Sigmoid colon (tissue), 7 donors: ENCODE measurements around the gene NOS1AP. TPM values are rescaled to one million over a fixed set of nuclear protein-coding genes. Genes with fewer than 3 reads are reported as not detected.

Source experiments
- DNase-seq: peaks from one replicate; pipeline ENCODE4 v3.0.0-alpha.2; 2019
- H3K27ac ChIP-seq, 4 donors: fragments of 200-600 bp; sonication (generic); one replicate each; pipeline ENCODE4 v1.5.1; 2016 to 2019; ENCODE audit warnings: mild to moderate bottlenecking in 1 of 4
- H3K27me3 ChIP-seq, 3 donors: fragments of 200-600 bp; sonication (generic); one replicate each; pipeline ENCODE4 v1.5.1; 2019; ENCODE audit warnings: mild to moderate bottlenecking in 1 of 3
- H3K36me3 ChIP-seq, 4 donors: fragments of 200-600 bp; sonication (generic); one replicate each; pipeline ENCODE4 v1.5.1; 2016 to 2019
- H3K4me1 ChIP-seq, 4 donors: fragments of 200-600 bp; sonication (generic); one replicate each; pipeline ENCODE4 v1.5.1; 2017 to 2019
- H3K4me3 ChIP-seq, 4 donors: fragments of 200-600 bp; sonication (generic); one replicate each; pipeline ENCODE4 v1.5.1; 2017 to 2019; ENCODE audit warnings: mild to moderate bottlenecking in 2 of 4, moderate library complexity in 1 of 4
- H3K9me3 ChIP-seq, 4 donors: fragments of 200-600 bp in 3 of 4; sonication (generic) in 3 of 4; one replicate each; pipeline versions ENCODE4 v1.5.1 to v1.6.1; 2013 to 2019
- EP300 ChIP-seq, 4 donors: sonication (generic); formaldehyde crosslinking; IDR thresholded peaks; one replicate each; pipeline ENCODE4 v1.6.1; 2017; ENCODE audit warnings: antibody characterized with exemption in 4 of 4
- POLR2A ChIP-seq, 2 donors: fragments of 450-650 bp; IDR thresholded peaks; one replicate each; pipeline ENCODE4 v1.6.1; 2016; ENCODE audit warnings: antibody characterized with exemption in 2 of 2, mild to moderate bottlenecking in 2 of 2, moderate library complexity in 2 of 2
- POLR2AphosphoS5 ChIP-seq, 4 donors: sonication (generic); formaldehyde crosslinking; IDR thresholded peaks; one replicate each; pipeline ENCODE4 v1.6.1; 2017; ENCODE audit warnings: antibody characterized with exemption in 4 of 4
- WGBS, 2 donors: extraction: QIAGEN DNeasy Blood & Tissue Kit; methylation state at CpG; one replicate each; pipeline ENCODE4 v1.1.7; 2013; 5-methylcytosine and 5-hydroxymethylcytosine counted together
- intact Hi-C: fragments of 100-400 bp; cut with DNase I; formaldehyde crosslinking; loops from one replicate; pipeline ENCODE4 v1.15.1; 2023
- polyA plus RNA-seq, 3 donors: library from polyadenylated mRNA; stranded (reverse); fragments of 200-250 nt; gene quantifications; one replicate each; pipeline ENCODE4 v1.2.3, GENCODE V29; 2013
- total RNA-seq, 4 donors: library from RNA; depleted of rRNA; stranded (reverse); fragments of >200 nt; gene quantifications; one replicate each; pipeline ENCODE4 v1.1.0, GENCODE V29; 2016
- TF ChIP-seq, protein P1 (sequence below), 4 experiments: fragments of 450-650 bp in 3 of 4; fragments of 200-600 bp in 1 of 4; IDR thresholded peaks; one replicate each; pipeline ENCODE4 v1.5.1; 2016 to 2019; ENCODE audit warnings: antibody characterized with exemption in 4 of 4, mild to moderate bottlenecking in 3 of 4, moderate library complexity in 2 of 4
- donor health status: healthy with polysubstance abuse.
- donor health status: Bipolar disorder and iron deficiency.
- donor health status: healthy.

NOS1AP gene
- total and polyA plus RNA-seq, 7 donors, result 1.2 to 11.9 (median 4.6) TPM

DNA sequence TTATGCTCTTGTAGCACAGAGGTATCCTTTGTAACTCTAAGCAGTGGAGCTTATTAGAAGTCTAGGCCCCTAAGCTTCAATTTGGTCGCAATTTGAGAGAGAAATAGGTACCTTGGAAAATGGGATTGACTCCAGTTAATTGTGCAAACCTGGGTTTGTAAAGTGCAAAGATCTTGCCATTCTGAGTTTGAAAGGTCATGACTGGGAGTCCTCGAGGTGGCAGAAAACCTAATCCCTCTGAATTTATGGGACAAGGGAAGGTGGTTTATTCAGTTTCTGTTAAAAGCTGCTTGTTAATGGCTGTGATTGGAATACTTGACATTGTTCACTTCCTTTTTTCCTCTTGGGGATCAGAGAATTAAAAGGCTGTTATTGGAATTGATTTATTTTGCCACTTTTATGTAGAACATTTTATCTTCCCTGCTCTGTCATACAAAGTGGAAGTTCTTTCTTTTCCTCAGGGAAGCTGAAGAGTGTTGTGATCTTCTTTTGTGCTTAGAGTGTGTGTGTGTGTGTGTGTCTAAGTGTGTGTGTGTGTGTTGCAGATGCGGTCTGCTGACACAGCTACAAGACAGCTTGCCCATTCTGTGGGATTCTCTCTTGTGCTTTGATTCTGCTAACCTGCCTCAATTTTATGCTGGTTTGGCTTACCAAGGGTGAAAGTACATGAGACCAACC lies 162.7 kb downstream of the NOS1AP start:
- Histone ChIP-seq H3K27me3 (no peaks in the 10 kb centered on the region), H3K36me3 (no peaks in the 10 kb centered on the region), H3K4me3 (no peak overlapping the region), H3K9me3 (no peaks in the 10 kb centered on the region), H3K4me1 (peaks cover 0 to 41% (median 6%) of the 10 kb centered on the region in 4 donors), H3K27ac (no peak overlapping the region)
- 87% methylated on average over 3 of the region's 3 CpGs for WGBS, 2 donors
- TF ChIP-seq, protein P1, sequence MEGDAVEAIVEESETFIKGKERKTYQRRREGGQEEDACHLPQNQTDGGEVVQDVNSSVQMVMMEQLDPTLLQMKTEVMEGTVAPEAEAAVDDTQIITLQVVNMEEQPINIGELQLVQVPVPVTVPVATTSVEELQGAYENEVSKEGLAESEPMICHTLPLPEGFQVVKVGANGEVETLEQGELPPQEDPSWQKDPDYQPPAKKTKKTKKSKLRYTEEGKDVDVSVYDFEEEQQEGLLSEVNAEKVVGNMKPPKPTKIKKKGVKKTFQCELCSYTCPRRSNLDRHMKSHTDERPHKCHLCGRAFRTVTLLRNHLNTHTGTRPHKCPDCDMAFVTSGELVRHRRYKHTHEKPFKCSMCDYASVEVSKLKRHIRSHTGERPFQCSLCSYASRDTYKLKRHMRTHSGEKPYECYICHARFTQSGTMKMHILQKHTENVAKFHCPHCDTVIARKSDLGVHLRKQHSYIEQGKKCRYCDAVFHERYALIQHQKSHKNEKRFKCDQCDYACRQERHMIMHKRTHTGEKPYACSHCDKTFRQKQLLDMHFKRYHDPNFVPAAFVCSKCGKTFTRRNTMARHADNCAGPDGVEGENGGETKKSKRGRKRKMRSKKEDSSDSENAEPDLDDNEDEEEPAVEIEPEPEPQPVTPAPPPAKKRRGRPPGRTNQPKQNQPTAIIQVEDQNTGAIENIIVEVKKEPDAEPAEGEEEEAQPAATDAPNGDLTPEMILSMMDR (IDR thresholded peaks at IDR 0.05), result no peak
- TF ChIP-seq POLR2AphosphoS5 (IDR thresholded peaks at IDR 0.05) (no peak), POLR2A (IDR thresholded peaks at IDR 0.05) (no peak), EP300 (IDR thresholded peaks at IDR 0.05) (no peak)
- intact Hi-C loops, result no loop called here
- no peak for DNase-seq

DNA sequence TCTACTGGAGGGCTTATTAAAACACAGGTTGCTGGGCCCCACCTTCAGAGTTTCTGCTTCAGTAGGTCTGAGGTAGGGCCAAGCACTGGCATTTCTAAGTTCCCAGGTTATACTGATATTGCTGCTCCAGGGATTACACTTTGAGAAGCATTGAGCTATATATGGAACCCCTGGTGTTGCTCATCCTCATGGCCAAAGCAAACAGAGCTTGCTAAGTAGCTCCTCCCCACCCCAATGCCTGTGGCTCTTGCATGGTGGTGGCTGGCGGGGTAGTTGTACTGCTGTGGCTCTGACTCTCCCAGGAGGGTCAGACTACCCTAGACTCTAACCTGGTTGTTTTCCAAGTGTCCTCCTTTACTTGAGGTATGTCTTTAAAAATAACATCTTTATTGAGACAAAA lies 163.6 kb downstream of the NOS1AP start:
- Histone ChIP-seq H3K36me3 (no peaks in the 10 kb centered on the region), H3K4me1 (peaks cover 0 to 42% (median 6%) of the 10 kb centered on the region in 4 donors), H3K27me3 (no peaks in the 10 kb centered on the region), H3K4me3 (no peak overlapping the region), H3K27ac (no peak overlapping the region), H3K9me3 (no peaks in the 10 kb centered on the region)
- intact Hi-C loops, result no loop called here
- DNase-seq, result no peak
- TF ChIP-seq POLR2A (IDR thresholded peaks at IDR 0.05) (no peak), EP300 (IDR thresholded peaks at IDR 0.05) (no peak), POLR2AphosphoS5 (IDR thresholded peaks at IDR 0.05) (no peak)
- TF ChIP-seq, protein P1 (IDR thresholded peaks at IDR 0.05), result no peak
- 86 to 98% methylated on average over 1 of the region's 1 CpG for WGBS, 2 donors

DNA sequence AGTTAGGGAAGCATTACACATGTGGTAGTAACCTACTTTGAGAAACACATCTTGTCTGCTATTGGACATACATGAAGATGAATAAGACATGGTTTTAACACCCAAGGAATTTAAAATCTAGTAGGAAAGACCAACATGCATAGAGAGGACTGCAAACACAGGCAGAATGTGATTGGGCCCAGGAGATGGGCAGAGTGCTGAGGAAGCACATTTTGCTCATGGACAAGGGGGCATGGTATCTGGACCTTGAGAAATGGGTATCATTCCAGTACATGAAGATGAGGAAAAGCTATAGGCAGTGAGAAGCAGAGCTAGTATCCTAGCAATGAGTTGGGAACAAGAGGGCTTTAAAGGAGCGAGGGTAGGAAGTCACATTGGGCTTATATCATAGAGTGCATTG lies 164.4 kb downstream of the NOS1AP start:
- H3K9me3 ChIP-seq, result no peaks in the 10 kb centered on the region
- TF ChIP-seq POLR2AphosphoS5 (IDR thresholded peaks at IDR 0.05) (no peak), POLR2A (IDR thresholded peaks at IDR 0.05) (no peak), EP300 (IDR thresholded peaks at IDR 0.05) (no peak)
- TF ChIP-seq, protein P1 (IDR thresholded peaks at IDR 0.05), result no peak
- H3K4me3 ChIP-seq, result no peak overlapping the region
- intact Hi-C loops, result no loop called here
- WGBS, 2 donors, result 88 to 93% methylated on average over 1 of the region's 1 CpG
- no peak overlapping the region for H3K27ac ChIP-seq
- H3K27me3 ChIP-seq, result no peaks in the 10 kb centered on the region
- DNase-seq, result no peak
- H3K4me1 ChIP-seq, result peaks cover 0 to 42% (median 6%) of the 10 kb centered on the region in 4 donors
- no peaks in the 10 kb centered on the region for H3K36me3 ChIP-seq

DNA sequence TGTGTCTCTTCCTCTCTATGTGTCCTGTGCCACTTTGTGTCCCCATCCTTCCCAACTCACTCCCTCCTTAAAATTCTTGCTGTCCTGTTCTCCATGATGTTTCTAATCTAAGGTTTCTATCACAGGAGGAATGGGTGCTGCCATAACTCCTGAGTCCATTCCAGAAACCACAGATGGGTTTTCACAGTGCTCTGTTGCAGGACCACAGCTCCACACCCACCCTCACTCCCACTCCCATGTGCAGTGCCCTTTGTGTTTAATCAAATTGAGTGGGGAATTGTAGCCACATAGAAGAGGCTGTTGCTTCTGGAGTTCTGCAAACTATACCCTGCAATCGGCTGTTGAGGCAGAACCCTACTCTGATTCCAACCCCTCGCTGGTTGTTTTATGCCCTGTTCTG lies 165.1 kb downstream of the NOS1AP start:
- TF ChIP-seq POLR2AphosphoS5 (IDR thresholded peaks at IDR 0.05) (no peak), POLR2A (IDR thresholded peaks at IDR 0.05) (no peak), EP300 (IDR thresholded peaks at IDR 0.05) (no peak)
- TF ChIP-seq, protein P1 (IDR thresholded peaks at IDR 0.05), result no peak

More for the DNA sequence above, 165.1 kb downstream of the NOS1AP start:
- intact Hi-C loops, result no loop called here
- H3K27me3 ChIP-seq, result no peaks in the 10 kb centered on the region
- no peak overlapping the region for H3K27ac ChIP-seq
- H3K4me3 ChIP-seq, result no peak overlapping the region
- no peaks in the 10 kb centered on the region for H3K36me3 ChIP-seq
- no peak for DNase-seq
- WGBS, 2 donors, result 88 to 94% methylated on average over 2 of the region's 2 CpGs
- no peaks in the 10 kb centered on the region for H3K9me3 ChIP-seq
- H3K4me1 ChIP-seq, result peaks cover 0 to 38% (median 6%) of the 10 kb centered on the region in 4 donors
